Astrocyte (in vitro differentiated cells and primary cell): ENCODE data around the gene KRTAP10-6. TPM values are rescaled to one million over a fixed set of nuclear protein-coding genes. Genes with fewer than 3 reads are reported as not detected.
"Not testable (repeated sequence)": the region's sequence is repeated elsewhere in the genome, so short reads cannot be mapped to it uniquely, and the experiment has no call there.

Experiments used
- DNase-seq: peaks from one replicate; pipeline ENCODE4 v3.0.0-alpha.2; 2010; ENCODE audit warnings: low read depth
- FAIRE-seq: peaks from 2 replicates; lab custom pipeline; 2011; peaks lifted over from hg19 to GRCh38; lab: Jason Lieb, UNC
- H2AFZ ChIP-seq: 2 replicates; pipeline ENCODE4 v1.6.0; 2012; ENCODE audit warnings: low read depth, low read length, inconsistent platforms
- H3K27ac ChIP-seq: 2 replicates; pipeline ENCODE4 v1.5.1; 2011; ENCODE audit warnings: low read depth, low read length, inconsistent platforms
- H3K27me3 ChIP-seq: 2 replicates; pipeline ENCODE4 v1.6.0; 2011; ENCODE audit warnings: low read length, inconsistent platforms; ENCODE audit not compliant: insufficient read depth
- H3K36me3 ChIP-seq: 2 replicates; pipeline ENCODE4 v1.5.1; 2011; ENCODE audit warnings: low read length, inconsistent platforms; ENCODE audit not compliant: insufficient read depth
- H3K4me1 ChIP-seq: 2 replicates; pipeline ENCODE4 v1.5.1; 2011; ENCODE audit warnings: low read length, inconsistent platforms; ENCODE audit not compliant: insufficient read depth
- H3K4me2 ChIP-seq: 2 replicates; pipeline ENCODE4 v1.6.0; 2012; ENCODE audit warnings: low read length, inconsistent platforms
- H3K4me3 ChIP-seq: 2 replicates; pipeline ENCODE4 v1.5.1; 2011; ENCODE audit warnings: low read depth, mild to moderate bottlenecking, low read length, inconsistent platforms; ENCODE audit not compliant: insufficient read depth
- H3K79me2 ChIP-seq: 2 replicates; pipeline ENCODE4 v1.6.0; 2012; ENCODE audit warnings: mild to moderate bottlenecking, low read length, inconsistent platforms; ENCODE audit not compliant: insufficient read depth
- H3K9ac ChIP-seq: 2 replicates; pipeline ENCODE4 v1.6.0; 2012; ENCODE audit warnings: mild to moderate bottlenecking, low read length, inconsistent platforms
- H3K9me3 ChIP-seq: 2 replicates; pipeline ENCODE4 v1.5.1; 2012; ENCODE audit warnings: low read depth, mild to moderate bottlenecking, low read length, inconsistent platforms; ENCODE audit not compliant: insufficient read depth
- H4K20me1 ChIP-seq: 2 replicates; pipeline ENCODE4 v1.6.0; 2012; ENCODE audit warnings: low read length, inconsistent platforms; ENCODE audit not compliant: insufficient read depth
- H3K27ac Mint-ChIP-seq: one replicate; pipeline ENCODE4 v1.8.0; 2021; ENCODE audit warnings: mild to moderate bottlenecking, mixed read lengths; ENCODE audit not compliant: unreplicated experiment
- H3K27me3 Mint-ChIP-seq: one replicate; pipeline ENCODE4 v1.8.0; 2021; ENCODE audit warnings: low read depth, mixed read lengths; ENCODE audit not compliant: unreplicated experiment
- H3K36me3 Mint-ChIP-seq: one replicate; pipeline ENCODE4 v1.8.0; 2021; ENCODE audit warnings: low read depth, mixed read lengths; ENCODE audit not compliant: unreplicated experiment
- H3K4me1 Mint-ChIP-seq: one replicate; pipeline ENCODE4 v1.8.0; 2021; ENCODE audit warnings: low read depth, mixed read lengths; ENCODE audit not compliant: unreplicated experiment
- H3K4me3 Mint-ChIP-seq: one replicate; pipeline ENCODE4 v1.8.0; 2021; ENCODE audit warnings: mild to moderate bottlenecking, moderate library complexity, mixed read lengths; ENCODE audit not compliant: unreplicated experiment
- H3K9me3 Mint-ChIP-seq: one replicate; pipeline ENCODE4 v1.8.0; 2021; ENCODE audit warnings: mild to moderate bottlenecking, mixed read lengths; ENCODE audit not compliant: unreplicated experiment
- EZH2 ChIP-seq: IDR thresholded peaks from 2 replicates; pipeline ENCODE4 v1.6.1; 2012; ENCODE audit warnings: mild to moderate bottlenecking, low read length, inconsistent platforms; ENCODE audit not compliant: insufficient read depth
- total RNA-seq: library from RNA; stranded (reverse); gene quantifications from 2 replicates; pipeline ENCODE4 v1.2.1, GENCODE V29; 2021
- TF ChIP-seq, protein P1 (sequence below): IDR thresholded peaks from 2 replicates; pipeline ENCODE4 v1.5.1; 2011; ENCODE audit warnings: low read depth, mild to moderate bottlenecking, inconsistent platforms, low read length, moderate library complexity; ENCODE audit not compliant: insufficient read depth

The KRTAP10-6 gene
- total RNA-seq, 1 donor from 2014 or later: not detected

DNA sequence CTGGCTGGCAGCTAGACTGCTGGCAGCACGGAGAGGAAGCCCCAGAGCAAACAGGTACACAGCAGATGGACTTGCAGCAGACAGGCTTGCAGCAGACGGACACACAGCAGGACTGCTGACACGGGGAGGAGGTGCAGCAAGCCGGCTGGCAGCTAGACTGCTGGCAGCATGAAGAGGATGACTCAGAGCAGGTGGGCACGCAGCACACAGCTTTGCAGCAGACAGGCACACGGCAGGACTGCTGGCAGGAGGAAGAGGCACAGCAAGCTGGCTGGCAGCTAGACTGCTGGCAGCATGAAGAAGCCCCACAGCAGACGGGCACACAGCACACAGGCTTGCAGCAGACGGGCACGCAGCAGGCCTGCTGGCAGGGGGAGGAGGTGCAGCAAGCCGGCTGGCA lies 41.5 kb downstream of the KRTAP10-6 start:
- no peak overlapping the region for H2AFZ ChIP-seq
- no peaks in the 10 kb centered on the region for H3K36me3 ChIP-seq
- no peaks in the 10 kb centered on the region for H3K79me2 ChIP-seq
- no peaks in the 10 kb centered on the region for H3K27me3 ChIP-seq
- no peak overlapping the region for H3K27ac ChIP-seq
- Mint-ChIP-seq H3K27me3 (peaks cover 10% of the 10 kb centered on the region), H3K9me3 (peaks cover 15% of the 10 kb centered on the region), H3K36me3 (peaks cover 1% of the 10 kb centered on the region), H3K4me1 (peaks cover 7% of the 10 kb centered on the region), H3K27ac (peak overlapping the region; percentile 6), H3K4me3 (no peak overlapping the region)
- H3K4me2 ChIP-seq: no peak overlapping the region
- FAIRE-seq (no peak), DNase-seq (no peak)
- H3K4me3 ChIP-seq: no peak overlapping the region
- no peaks in the 10 kb centered on the region for H3K9me3 ChIP-seq
- no peak overlapping the region for H3K9ac ChIP-seq
- no peaks in the 10 kb centered on the region for H4K20me1 ChIP-seq
- no peaks in the 10 kb centered on the region for H3K4me1 ChIP-seq
- no peak for TF ChIP-seq EZH2
- TF ChIP-seq, protein P1, sequence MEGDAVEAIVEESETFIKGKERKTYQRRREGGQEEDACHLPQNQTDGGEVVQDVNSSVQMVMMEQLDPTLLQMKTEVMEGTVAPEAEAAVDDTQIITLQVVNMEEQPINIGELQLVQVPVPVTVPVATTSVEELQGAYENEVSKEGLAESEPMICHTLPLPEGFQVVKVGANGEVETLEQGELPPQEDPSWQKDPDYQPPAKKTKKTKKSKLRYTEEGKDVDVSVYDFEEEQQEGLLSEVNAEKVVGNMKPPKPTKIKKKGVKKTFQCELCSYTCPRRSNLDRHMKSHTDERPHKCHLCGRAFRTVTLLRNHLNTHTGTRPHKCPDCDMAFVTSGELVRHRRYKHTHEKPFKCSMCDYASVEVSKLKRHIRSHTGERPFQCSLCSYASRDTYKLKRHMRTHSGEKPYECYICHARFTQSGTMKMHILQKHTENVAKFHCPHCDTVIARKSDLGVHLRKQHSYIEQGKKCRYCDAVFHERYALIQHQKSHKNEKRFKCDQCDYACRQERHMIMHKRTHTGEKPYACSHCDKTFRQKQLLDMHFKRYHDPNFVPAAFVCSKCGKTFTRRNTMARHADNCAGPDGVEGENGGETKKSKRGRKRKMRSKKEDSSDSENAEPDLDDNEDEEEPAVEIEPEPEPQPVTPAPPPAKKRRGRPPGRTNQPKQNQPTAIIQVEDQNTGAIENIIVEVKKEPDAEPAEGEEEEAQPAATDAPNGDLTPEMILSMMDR: no peak

GRCh38 chr21:44550285-44550684 lies 42.0 kb downstream of the KRTAP10-6 start:
- not testable (repeated sequence) for H2AFZ ChIP-seq, H4K20me1 ChIP-seq, H3K27me3 ChIP-seq, H3K9ac ChIP-seq, H3K4me3 ChIP-seq, H3K79me2 ChIP-seq, H3K9me3 ChIP-seq, DNase-seq, H3K4me2 ChIP-seq, H3K27me3 Mint-ChIP-seq, H3K4me3 Mint-ChIP-seq, H3K4me1 Mint-ChIP-seq, H3K36me3 Mint-ChIP-seq, H3K4me1 ChIP-seq, FAIRE-seq, H3K27ac Mint-ChIP-seq, H3K36me3 ChIP-seq, H3K27ac ChIP-seq
- H3K9me3 Mint-ChIP-seq: peaks cover 15% of the 10 kb centered on the region

GRCh38 chr21:44549525-44550211 lies 42.6 kb downstream of the KRTAP10-6 start:
- Histone ChIP-seq H3K27me3 (no peaks in the 10 kb centered on the region), H3K79me2 (no peaks in the 10 kb centered on the region), H3K4me3 (no peak overlapping the region), H3K4me2 (no peak overlapping the region), H2AFZ (no peak overlapping the region), H4K20me1 (no peaks in the 10 kb centered on the region), H3K9me3 (no peaks in the 10 kb centered on the region), H3K27ac (no peak overlapping the region), H3K36me3 (no peaks in the 10 kb centered on the region), H3K9ac (no peak overlapping the region), H3K4me1 (no peaks in the 10 kb centered on the region)
- H3K36me3 Mint-ChIP-seq: peaks cover 1% of the 10 kb centered on the region
- TF ChIP-seq, protein P1: no peak
- no peak for TF ChIP-seq EZH2
- no peak for DNase-seq
- FAIRE-seq: no peak
- H3K27me3 Mint-ChIP-seq: peaks cover 6% of the 10 kb centered on the region
- peaks cover 15% of the 10 kb centered on the region for H3K9me3 Mint-ChIP-seq
- H3K27ac Mint-ChIP-seq: peak overlapping the region; percentile 75
- peaks cover 7% of the 10 kb centered on the region for H3K4me1 Mint-ChIP-seq
- H3K4me3 Mint-ChIP-seq: no peak overlapping the region
